GM19397 (cell line): ENCODE measurements around the gene CRYBA1.
"Not testable (repeated sequence)": the region's sequence is repeated elsewhere in the genome, so short reads cannot be mapped to it uniquely, and the experiment has no call there.

ENCODE experiments used
- ATAC-seq: cut with Tn5 transposase; IDR thresholded peaks from one replicate; pipeline ENCODE4 v1.9.1; 2021; ENCODE audit warnings: mild to moderate bottlenecking, moderate library complexity; ENCODE audit not compliant: unreplicated experiment

Gene CRYBA1

GRCh38 chr17:29246628-29247027 lies at the start of gene CRYBA1:
TSS of gene CRYBA1 (plus strand) at chr17:29246859. CDS start at chr17:29246864, 5 bp downstream.
- ATAC-seq = no peak

GRCh38 chr17:29197516-29198272 lies 49.0 kb upstream of the CRYBA1 start:
- ATAC-seq = no peak

- ATAC-seq = not testable (repeated sequence)
Observed at GRCh38 chr17:29204068-29204804, 42.4 kb upstream of the CRYBA1 start.

- ATAC-seq = no peak
Observed at GRCh38 chr17:29205047-29205446, 41.6 kb upstream of the CRYBA1 start.

- ATAC-seq = no peak
Observed at GRCh38 chr17:29207975-29208374, 38.7 kb upstream of the CRYBA1 start.

GRCh38 chr17:29209073-29209472 lies 37.6 kb upstream of the CRYBA1 start:
- no peak for ATAC-seq

- ATAC-seq = no peak
Observed at GRCh38 chr17:29210879-29211278, 35.8 kb upstream of the CRYBA1 start.

- ATAC-seq = no peak
Observed at GRCh38 chr17:29212094-29212631, 34.5 kb upstream of the CRYBA1 start.

GRCh38 chr17:29212681-29213121 lies 34.0 kb upstream of the CRYBA1 start:
- ATAC-seq = no peak

GRCh38 chr17:29214215-29215146 lies 32.2 kb upstream of the CRYBA1 start:
- no peak for ATAC-seq

- no peak for ATAC-seq
Observed at GRCh38 chr17:29215174-29215573, 31.5 kb upstream of the CRYBA1 start.

GRCh38 chr17:29215717-29216116 lies 30.9 kb upstream of the CRYBA1 start:
- no peak for ATAC-seq

GRCh38 chr17:29216181-29216580 lies 30.5 kb upstream of the CRYBA1 start:
- no peak for ATAC-seq

GRCh38 chr17:29216856-29217255 lies 29.8 kb upstream of the CRYBA1 start:
- ATAC-seq = no peak

- ATAC-seq = no peak
Observed at GRCh38 chr17:29219378-29220047, 27.1 kb upstream of the CRYBA1 start.

GRCh38 chr17:29221338-29221737 lies 25.3 kb upstream of the CRYBA1 start:
- ATAC-seq = not testable (repeated sequence)

GRCh38 chr17:29225396-29225795 lies 21.3 kb upstream of the CRYBA1 start:
- no peak for ATAC-seq

GRCh38 chr17:29233301-29233700 lies 13.4 kb upstream of the CRYBA1 start:
- ATAC-seq = no peak

GRCh38 chr17:29234972-29235371 lies 11.7 kb upstream of the CRYBA1 start:
- not testable (repeated sequence) for ATAC-seq

GRCh38 chr17:29235904-29236303 lies 10.8 kb upstream of the CRYBA1 start:
- no peak for ATAC-seq
